WTC11 (cell line): ENCODE data around the gene ZKSCAN1.

Source experiments
- CREB1 ChIP-seq: sonication (generic); formaldehyde crosslinking; IDR thresholded peaks from 2 replicates; pipeline ENCODE4 v1.8.0; 2023; ENCODE audit warnings: mild to moderate bottlenecking, missing genetic modification reagents
- MAX ChIP-seq: sonication (generic); formaldehyde crosslinking; IDR thresholded peaks from 2 replicates; pipeline ENCODE4 v1.8.0; 2022; ENCODE audit warnings: mild to moderate bottlenecking, missing genetic modification reagents
- MLX ChIP-seq: sonication (generic); formaldehyde crosslinking; IDR thresholded peaks from 2 replicates; pipeline ENCODE4 v1.8.1; 2023; ENCODE audit warnings: mild to moderate bottlenecking, missing genetic modification reagents, moderate library complexity
- MYBL2 ChIP-seq: sonication (generic); formaldehyde crosslinking; IDR thresholded peaks from 2 replicates; pipeline ENCODE4 v1.8.1; 2023; ENCODE audit warnings: mild to moderate bottlenecking, moderate library complexity, missing genetic modification reagents
- NR3C1 ChIP-seq: sonication (generic); formaldehyde crosslinking; conservative IDR thresholded peaks from 2 replicates; pipeline ENCODE4 v1.8.1; 2023; ENCODE audit warnings: low read depth, mild to moderate bottlenecking, missing genetic modification reagents
- USF1 ChIP-seq: sonication (generic); formaldehyde crosslinking; IDR thresholded peaks from 2 replicates; pipeline ENCODE4 v1.8.0; 2022; ENCODE audit warnings: mild to moderate bottlenecking, missing genetic modification reagents
- USF2 ChIP-seq: sonication (generic); formaldehyde crosslinking; IDR thresholded peaks from 2 replicates; pipeline ENCODE4 v1.8.1; 2023; ENCODE audit warnings: mild to moderate bottlenecking, missing genetic modification reagents, moderate library complexity
- ZNF416 ChIP-seq: fragments of 250-450 bp; sonication (Bioruptor Pico); IDR thresholded peaks from 2 replicates; pipeline ENCODE4 v1.9.0; 2021; ENCODE audit warnings: mild to moderate bottlenecking, inconsistent platforms
- ZNF423 ChIP-seq: fragments of 250-450 bp; sonication (Bioruptor Pico); IDR thresholded peaks from 2 replicates; pipeline ENCODE4 v2.1.2; 2022; ENCODE audit warnings: mild to moderate bottlenecking, moderate library complexity
- TF ChIP-seq, protein P1 (sequence below): sonication (generic); formaldehyde crosslinking; IDR thresholded peaks from 2 replicates; pipeline ENCODE4 v1.8.1; 2023; ENCODE audit warnings: mild to moderate bottlenecking, missing genetic modification reagents
- TF ChIP-seq, protein P2 (sequence below): fragments of 200-600 bp; IDR thresholded peaks from 2 replicates; pipeline ENCODE4 v1.8.0; 2022; ENCODE audit warnings: antibody characterized with exemption

DNA sequence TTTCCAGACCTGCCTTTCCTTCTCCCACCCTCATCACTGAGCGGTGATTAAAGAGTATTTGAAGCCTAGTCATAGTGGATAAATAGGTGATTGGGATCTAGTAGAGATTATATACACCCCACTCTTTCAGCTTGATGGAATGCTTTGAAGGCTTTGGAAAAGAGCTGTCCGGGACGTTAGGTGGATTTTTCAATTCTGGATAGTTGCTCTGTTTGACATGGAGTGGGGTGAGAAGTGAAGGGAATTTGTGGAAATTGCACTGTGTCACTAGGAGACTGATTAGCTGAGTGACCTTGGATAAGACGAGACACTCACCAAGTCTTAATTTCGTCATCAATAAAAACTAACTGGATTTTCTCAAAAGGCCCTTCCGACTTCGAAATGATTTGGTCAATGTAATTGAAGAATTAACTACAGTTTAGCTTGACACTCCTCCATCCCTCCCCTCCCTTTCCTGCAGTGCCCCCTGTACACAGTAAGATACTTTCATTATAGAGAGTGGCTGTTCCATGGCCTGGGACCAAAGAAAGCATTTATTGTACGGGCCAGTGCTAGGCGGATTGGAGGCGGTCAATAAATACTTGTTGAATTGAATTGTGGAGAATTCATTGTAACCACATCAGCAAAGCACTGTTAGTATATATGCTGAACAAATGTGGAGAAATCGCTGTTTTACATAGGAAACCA is 962 bp downstream of the ZKSCAN1 start:
- TF ChIP-seq, protein P1, sequence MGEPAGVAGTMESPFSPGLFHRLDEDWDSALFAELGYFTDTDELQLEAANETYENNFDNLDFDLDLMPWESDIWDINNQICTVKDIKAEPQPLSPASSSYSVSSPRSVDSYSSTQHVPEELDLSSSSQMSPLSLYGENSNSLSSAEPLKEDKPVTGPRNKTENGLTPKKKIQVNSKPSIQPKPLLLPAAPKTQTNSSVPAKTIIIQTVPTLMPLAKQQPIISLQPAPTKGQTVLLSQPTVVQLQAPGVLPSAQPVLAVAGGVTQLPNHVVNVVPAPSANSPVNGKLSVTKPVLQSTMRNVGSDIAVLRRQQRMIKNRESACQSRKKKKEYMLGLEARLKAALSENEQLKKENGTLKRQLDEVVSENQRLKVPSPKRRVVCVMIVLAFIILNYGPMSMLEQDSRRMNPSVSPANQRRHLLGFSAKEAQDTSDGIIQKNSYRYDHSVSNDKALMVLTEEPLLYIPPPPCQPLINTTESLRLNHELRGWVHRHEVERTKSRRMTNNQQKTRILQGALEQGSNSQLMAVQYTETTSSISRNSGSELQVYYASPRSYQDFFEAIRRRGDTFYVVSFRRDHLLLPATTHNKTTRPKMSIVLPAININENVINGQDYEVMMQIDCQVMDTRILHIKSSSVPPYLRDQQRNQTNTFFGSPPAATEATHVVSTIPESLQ (CRISPR knock-in tag), result no peak
- TF ChIP-seq CREB1 (CRISPR knock-in tag) (no peak), USF2 (CRISPR knock-in tag) (no peak), MAX (CRISPR knock-in tag) (no peak), MYBL2 (CRISPR knock-in tag) (no peak), NR3C1 (CRISPR knock-in tag) (no peak), MLX (CRISPR knock-in tag) (no peak), ZNF423 (CRISPR knock-in tag) (no peak), USF1 (CRISPR knock-in tag) (no peak), ZNF416 (CRISPR knock-in tag) (no peak)
- TF ChIP-seq, protein P2, sequence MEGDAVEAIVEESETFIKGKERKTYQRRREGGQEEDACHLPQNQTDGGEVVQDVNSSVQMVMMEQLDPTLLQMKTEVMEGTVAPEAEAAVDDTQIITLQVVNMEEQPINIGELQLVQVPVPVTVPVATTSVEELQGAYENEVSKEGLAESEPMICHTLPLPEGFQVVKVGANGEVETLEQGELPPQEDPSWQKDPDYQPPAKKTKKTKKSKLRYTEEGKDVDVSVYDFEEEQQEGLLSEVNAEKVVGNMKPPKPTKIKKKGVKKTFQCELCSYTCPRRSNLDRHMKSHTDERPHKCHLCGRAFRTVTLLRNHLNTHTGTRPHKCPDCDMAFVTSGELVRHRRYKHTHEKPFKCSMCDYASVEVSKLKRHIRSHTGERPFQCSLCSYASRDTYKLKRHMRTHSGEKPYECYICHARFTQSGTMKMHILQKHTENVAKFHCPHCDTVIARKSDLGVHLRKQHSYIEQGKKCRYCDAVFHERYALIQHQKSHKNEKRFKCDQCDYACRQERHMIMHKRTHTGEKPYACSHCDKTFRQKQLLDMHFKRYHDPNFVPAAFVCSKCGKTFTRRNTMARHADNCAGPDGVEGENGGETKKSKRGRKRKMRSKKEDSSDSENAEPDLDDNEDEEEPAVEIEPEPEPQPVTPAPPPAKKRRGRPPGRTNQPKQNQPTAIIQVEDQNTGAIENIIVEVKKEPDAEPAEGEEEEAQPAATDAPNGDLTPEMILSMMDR, result no peak
